GM18505 (cell line): ENCODE data around the gene MYO1A.

Experiments used
- ATAC-seq: cut with Tn5 transposase; IDR thresholded peaks from one replicate; pipeline ENCODE4 v1.9.1; 2021; ENCODE audit not compliant: unreplicated experiment
- POLR2A ChIP-seq: IDR thresholded peaks from 4 replicates; pipeline ENCODE4 v1.6.1; 2011; ENCODE audit warnings: borderline replicate concordance; ENCODE audit not compliant: insufficient read depth, insufficient read length; ENCODE audit errors: extremely low read depth

MYO1A gene

DNA sequence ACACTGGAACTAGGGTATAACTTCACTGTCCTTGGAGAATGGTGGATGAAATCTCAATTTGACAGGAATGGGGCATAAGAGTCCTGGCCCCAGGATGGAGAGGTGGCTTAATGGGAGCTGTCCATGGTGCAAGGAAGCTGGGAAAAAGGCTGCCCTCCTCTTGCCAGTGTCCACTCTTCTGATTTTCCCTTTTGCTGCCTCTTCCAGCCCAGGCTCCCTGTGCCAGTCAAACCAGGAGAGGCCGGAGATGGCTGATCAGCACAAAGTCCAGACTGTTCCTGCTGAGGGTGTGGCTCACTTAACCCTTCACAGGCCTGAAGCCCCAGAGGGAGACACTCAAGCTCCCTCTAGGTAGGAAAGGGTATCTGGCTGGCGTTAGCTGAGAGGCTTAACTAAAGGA, at the start of gene MYO1A:
Gene MYO1A (minus strand): TSS at position 240 of the 400 bp plus-strand sequence. CDS start 1,806 bp downstream, outside the sequence.
- TF ChIP-seq POLR2A = no peak
- no peak for ATAC-seq

DNA sequence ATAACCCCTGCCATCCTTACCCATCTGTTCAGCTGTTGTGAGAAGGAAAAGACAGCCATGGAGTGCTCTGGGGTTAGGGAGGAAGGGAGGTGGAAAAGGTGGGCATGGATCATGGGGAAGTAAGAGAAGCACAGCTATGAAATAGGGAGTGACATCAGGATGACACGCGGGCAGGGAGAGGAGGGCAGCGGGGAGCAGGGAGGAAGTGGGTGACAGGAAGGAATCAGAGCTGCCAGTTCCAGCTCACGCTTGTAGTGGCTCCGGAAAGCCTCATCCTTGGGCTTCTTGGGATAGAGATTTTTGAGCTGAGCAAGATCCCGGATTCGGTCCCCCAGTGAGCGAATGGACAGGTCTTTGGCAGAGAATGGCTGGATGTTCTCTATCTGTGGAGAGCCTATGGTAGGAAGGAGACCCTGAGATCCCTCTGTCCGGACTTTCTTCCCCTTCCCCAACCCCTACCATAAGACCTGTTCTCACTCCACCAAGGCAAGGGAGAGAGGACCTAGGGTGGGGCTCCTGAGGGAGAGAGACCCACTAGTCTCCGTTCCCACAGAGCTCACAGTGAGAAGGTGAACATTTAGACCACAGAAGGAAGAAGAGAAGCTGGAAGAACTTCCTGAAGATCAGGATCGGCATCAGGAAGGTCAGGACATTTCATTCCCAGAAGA, 49.3 kb upstream of the MYO1A start:
- no peak for TF ChIP-seq POLR2A
- no peak for ATAC-seq

DNA sequence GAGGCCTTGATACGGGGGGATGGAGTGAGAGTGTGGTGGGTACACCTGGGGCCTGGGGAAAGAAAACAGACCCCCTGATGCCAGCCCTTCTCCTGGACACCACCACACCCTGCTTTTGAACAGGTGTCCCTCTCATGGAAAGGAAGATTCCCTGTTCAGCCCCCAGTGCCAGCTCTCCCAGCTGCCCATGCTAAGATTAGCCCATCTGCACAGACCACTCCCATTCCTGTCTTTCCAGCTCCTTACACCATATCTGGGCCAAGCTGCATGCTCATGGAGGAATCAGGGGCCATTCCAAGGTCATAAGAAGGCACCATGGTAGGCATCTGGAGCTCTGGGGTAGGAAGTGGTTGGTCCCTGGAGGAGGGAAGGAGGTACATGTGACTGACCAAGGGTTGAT, 48.6 kb upstream of the MYO1A start:
- TF ChIP-seq POLR2A = no peak
- ATAC-seq = no peak

- no peak for TF ChIP-seq POLR2A
Observed at GRCh38 chr12:57097554-57097835, 47.6 kb upstream of the MYO1A start.

DNA sequence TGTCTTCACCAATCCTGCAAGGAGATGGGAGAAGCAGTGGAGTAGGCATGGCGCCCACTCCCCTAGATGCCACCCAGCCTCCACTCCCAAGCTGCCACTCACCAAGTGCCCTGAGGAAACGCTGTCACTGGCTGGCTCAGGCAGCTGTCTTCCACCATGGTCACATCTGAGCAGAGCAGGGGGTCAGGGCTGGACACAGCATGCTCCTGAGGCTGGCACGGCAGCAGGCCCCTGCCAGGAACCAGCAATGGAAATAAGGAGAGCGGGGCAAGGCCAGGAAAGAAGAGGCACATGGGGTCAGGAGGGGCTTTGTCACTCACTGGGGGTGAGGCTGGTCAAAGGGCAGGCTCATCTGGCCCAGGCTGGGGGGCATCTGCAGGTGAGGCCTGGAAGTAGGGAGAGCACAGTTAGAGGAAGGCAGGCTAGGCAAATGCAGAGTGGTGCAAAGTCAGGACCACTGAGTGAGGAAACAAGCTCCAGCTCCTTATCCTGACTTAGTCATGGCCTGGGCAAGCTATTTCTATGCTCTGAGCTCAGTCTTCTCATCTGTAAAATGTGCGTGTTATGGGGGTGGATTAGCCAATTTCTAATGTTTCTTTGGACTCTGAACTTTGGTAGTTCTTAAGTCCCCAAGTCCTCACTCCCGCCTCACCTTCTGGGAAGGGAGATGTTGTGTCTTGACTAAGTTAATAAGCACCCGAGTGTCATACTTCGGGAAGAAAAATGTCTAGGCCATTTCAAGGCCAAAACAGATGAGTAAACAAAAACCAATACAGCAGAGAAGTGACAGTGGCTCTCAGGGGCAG, 47.0 kb upstream of the MYO1A start:
- TF ChIP-seq POLR2A = no peak
- ATAC-seq = no peak

More at GRCh38 chr12:57097554-57097835, 47.6 kb upstream of the MYO1A start:
- no peak for ATAC-seq

DNA sequence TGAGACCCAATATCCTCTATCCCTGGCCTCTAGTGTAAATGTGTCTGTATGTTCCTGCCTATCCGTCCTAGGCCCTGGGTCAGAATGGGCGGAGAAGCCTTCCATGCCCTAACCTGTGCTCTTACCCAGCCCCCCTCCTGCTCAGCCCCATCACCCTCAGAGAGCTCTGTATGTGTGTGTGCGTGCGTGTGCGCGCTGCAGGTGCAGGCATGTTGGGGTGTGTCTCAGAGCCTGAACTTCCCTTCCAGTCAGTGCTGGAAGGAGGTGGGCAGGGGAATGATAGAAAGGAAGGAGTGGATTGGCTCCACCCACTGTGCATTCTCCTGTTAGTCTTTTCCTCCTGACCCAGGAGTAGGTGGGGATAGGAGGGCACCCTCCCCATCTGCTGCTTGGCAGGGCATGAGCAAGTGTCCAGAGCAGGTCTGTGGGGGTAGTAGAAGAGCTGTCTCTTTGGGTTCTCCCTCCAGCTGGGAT, 46.2 kb upstream of the MYO1A start:
- ATAC-seq = no peak
- no peak for TF ChIP-seq POLR2A

DNA sequence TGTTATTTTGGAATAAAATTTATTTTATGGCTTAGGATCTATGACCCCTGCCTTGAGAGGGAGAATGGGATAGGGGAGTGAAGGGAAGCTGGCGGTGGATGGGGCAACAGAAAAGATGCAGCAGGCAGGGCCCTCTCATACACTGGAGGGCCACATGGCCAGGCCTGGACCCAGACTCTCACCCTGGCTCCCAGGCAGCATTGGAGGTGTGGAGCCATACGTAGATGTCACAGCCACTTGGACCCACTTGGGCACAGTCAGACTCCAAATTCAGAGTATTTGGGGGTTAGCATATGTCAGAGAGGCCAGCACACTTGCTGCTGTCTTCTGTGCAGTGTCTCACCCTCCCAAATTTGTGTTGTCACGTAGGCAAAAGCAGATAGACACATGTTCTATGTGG, 45.5 kb upstream of the MYO1A start:
- TF ChIP-seq POLR2A = peak; percentile 42
- ATAC-seq = no peak

DNA sequence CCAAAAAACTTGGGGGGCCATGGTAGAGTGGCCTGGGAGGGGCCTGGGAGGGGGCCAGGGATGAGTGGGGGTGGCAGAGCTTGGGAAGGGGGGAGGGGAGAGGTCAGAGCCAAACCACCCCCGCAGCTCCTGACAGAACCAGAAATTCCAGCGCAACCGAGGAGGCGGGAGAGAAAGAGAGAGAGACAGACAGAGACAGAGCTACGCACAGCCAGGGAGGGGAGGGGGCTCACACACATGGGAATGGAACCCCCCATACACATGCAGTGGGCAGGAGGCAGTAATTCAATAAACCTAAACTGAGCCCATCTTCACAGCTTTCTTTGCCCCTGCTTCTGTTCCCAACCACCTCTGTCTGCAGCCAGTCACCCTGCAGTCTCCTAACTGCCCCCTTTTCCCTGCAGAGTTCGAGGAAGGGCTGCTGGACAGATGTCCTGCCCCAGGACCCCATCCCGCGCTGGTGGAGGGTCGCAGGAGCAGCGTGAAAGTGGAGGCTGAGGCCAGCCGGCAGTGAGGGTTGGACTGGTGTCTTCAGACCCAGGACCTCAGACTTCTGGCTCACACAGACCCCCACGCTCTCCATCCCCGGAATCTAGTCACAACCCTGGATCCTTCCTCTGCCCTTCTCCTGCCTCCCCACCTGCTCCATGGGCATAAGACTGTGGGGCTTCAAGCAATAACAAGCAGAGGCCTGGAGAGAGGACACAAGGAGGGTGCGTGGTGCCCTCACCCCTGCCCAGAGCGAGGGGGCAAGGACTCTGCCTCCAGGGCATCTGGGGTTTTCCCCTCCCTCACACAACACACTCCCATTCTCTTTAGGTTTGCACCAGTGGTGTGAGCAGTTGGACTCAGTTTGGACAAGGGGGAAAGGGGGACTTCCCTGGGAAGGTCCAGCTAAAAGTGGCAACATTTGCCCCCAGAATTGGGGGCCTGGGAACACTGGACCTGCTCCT, 44.6 kb upstream of the MYO1A start:
- TF ChIP-seq POLR2A = peak; percentile 13
- no peak for ATAC-seq

DNA sequence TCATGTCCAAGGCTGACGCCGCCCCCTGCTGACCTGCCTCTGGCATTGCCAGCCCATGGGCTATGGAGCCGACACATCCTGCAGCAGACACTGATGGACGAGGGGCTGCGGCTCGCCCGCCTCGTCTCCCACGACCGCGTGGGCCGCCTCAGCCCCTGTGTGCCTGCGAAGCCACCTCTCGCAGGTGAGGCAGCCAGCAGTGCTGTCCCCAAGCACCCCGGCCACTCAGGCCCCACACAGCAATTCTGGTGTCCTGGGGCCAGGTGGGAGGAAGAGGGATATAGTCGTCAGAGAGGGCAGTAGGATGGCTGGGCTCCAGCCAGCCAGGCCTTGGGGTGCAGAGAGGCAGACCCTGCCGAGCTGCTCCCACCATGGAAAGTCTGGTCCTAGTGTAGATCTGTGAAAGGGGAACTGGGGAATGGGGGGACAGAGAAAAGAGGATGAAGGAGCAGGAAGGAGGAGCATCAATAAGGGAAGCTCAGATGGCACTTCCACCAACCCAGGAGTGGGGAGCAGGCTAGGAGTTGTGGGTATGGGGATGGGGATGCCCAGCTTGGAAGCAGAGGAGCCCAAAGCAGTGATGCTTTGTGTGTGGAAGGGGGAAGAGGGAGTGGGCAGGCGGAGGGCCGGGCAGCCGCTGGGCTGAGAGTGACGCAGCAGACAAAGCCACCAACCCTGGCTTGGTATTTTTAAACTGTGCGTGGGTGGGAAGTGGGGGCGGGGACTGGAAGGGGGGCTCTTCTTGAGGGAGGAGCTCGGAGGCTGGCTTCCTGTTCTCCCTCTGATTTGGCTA, 43.7 kb upstream of the MYO1A start:
- no peak for ATAC-seq
- TF ChIP-seq POLR2A = peak; percentile 58

DNA sequence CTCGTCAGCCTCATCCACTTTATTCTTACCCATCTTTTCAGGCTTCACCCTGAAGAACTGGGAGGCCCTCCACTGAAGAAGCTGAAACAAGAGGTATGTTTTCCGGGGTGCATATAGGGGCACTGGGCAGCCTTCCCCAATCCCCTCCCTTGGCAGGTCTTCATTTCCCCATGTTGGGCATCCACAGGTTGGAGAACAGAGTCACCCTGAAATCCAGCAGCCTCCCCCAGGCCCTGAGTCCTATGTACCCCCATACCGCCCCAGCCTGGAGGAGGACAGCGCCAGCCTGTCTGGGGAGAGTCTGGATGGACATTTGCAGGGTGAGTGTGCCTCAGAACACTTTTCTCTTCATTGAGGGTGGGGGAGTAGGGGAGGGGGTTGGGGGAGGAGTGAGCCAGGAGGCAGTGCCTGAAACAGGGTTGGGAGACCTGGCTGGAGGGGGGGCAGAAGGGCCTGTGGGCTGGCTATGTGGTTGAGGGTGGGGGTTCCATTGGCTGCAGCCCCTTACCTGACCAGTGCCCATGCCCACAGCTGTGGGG, 43.0 kb upstream of the MYO1A start:
- ATAC-seq = no peak
- no peak for TF ChIP-seq POLR2A

DNA sequence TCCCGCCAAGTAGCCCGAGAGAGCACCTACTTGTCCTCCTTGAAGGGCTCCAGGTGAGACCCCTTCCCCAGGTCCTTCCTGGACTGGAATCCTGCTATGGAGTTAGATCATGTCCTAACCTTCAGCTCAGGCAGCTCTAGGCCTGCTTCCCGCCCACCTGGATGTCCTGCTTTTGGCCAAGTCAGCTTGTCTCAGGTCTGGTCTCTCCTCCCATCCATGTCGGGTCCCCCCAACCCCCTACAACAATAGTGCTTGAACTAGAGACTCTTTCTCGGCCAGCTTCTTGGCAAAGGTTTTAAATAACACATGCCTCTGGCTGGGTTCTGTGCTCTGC, 42.6 kb upstream of the MYO1A start:
- no peak for ATAC-seq
- TF ChIP-seq POLR2A = no peak
